BJ (cell line): ENCODE measurements around the gene SLC15A3. TPM values are rescaled to one million over a fixed set of nuclear protein-coding genes. Genes with fewer than 3 reads are reported as not detected.

ENCODE experiments used
- CTCF ChIA-PET: fragments of 350-600 bp; formaldehyde crosslinking; extraction: SDS; loops from one replicate; lab custom pipeline; 2021; ENCODE audit warnings: antibody characterized with exemption, inconsistent platforms; lab: Yijun Ruan, JAX
- POLR2A ChIA-PET: fragments of 300-600 bp; sonication (Branson Sonifier 250); formaldehyde crosslinking; extraction: SDS; loops from one replicate; lab custom pipeline; 2021; ENCODE audit warnings: antibody characterized with exemption; lab: Charles Lee
- DNase-seq: peaks from one replicate; pipeline ENCODE4 v3.0.0-alpha.2; 2011; ENCODE audit warnings: low read depth
- H3K27me3 ChIP-seq: 2 replicates; pipeline ENCODE4 v1.6.0; 2011; ENCODE audit warnings: low read length; ENCODE audit not compliant: control insufficient read depth, insufficient read depth
- H3K36me3 ChIP-seq: 2 replicates; pipeline ENCODE4 v1.5.1; 2011; ENCODE audit warnings: low read length; ENCODE audit not compliant: control insufficient read depth, insufficient read depth
- H3K4me3 ChIP-seq: 2 replicates; pipeline ENCODE4 v1.5.1; 2011; ENCODE audit warnings: low read depth, mild to moderate bottlenecking, control low read depth, low read length
- CTCF ChIP-seq: IDR thresholded peaks from 2 replicates; pipeline ENCODE4 v1.5.1; 2011; ENCODE audit warnings: low read depth, mild to moderate bottlenecking, control low read depth, inconsistent platforms, low read length, moderate library complexity; ENCODE audit not compliant: insufficient read depth
- polyA plus RNA-seq: library from polyadenylated mRNA; depleted of rRNA; stranded (reverse); fragments of >200 nt; gene quantifications from 2 replicates; pipeline ENCODE4 v1.2.3, GENCODE V29; 2011

Gene SLC15A3
- polyA plus RNA-seq, 1 experiment = 14.1 TPM

DNA sequence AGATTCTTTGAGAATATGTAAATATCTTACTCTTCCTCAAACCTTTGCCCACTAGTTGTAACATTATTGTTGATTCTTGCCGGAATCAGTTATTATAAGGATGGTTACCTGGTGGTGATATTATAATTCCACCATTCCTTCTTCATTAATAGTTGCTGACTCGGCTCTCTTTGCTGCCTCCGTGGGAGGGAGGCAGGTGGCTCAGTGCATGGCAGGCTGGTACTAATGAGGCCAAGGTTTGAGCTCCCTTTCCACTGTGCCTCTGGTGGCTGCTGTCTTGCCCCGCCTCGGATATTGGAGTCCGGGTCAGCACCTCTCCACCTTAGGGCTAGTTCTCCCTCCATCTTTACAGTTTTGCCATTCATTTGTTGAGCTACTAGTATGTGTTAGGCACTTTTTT, 32.2 kb upstream of the SLC15A3 start:
- no peak overlapping the region for H3K4me3 ChIP-seq
- ChIA-PET CTCF (interaction anchor here (1.5 to 1.6 kb wide), 2 partner anchors 14 to 18 kb away, joined by 3 to 5 read pairs; no protein-coding TSS in a partner anchor), POLR2A (no interaction called here)
- DNase-seq = no peak
- peaks cover 7% of the 10 kb centered on the region for H3K27me3 ChIP-seq
- TF ChIP-seq CTCF = no peak
- H3K36me3 ChIP-seq = no peaks in the 10 kb centered on the region

DNA sequence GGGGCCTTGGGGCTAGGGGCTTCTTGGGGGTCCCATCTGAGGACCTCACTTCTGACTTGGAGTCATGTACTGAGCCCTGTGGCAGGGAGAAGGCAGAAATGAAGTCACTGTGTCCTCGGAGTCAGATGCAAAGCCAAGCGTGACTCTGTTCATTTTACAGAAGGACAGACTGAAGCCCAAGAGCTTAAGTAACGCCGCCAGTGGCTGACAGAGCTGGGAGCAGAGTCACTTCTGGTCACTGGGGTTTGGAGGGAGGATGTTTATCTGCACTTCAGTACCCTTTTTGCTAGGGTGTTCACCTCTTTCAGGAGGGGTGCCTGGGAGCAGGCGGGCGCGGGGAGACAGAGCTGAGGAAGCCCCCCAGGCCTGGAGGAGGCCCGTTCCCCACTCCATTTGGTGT, 30.2 kb upstream of the SLC15A3 start:
- POLR2A ChIA-PET = no interaction called here
- Histone ChIP-seq H3K4me3 (no peak overlapping the region), H3K36me3 (no peaks in the 10 kb centered on the region), H3K27me3 (peaks cover 2% of the 10 kb centered on the region)
- no peak for TF ChIP-seq CTCF
- no peak for DNase-seq
- CTCF ChIA-PET = interaction anchor here (2.6 kb wide), 1 partner anchor 12 kb away, joined by 10 read pairs; no protein-coding TSS in a partner anchor

DNA sequence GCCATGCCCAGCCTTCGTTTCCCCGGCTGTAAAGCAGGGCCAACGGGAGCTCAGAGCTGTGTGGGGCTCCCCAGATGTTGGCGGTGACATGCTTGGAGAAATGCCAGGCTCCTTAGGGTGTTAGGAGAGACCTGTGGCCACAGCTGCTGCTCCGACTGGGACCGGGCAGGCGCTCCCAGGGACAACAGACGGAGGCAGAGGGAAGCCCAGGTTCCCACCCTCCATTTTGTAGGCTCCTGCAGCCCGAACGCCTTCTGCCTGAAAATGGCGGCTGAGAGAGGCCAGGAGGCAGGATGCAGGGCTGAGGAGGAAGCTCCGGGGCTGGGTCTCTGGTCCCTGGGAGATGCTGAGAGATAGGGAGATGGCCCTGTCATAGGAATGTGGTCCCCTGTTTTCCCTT, 29.5 kb upstream of the SLC15A3 start:
- ChIA-PET POLR2A (no interaction called here), CTCF (interaction anchor here (1.5 to 2.6 kb wide), 2 partner anchors 10 to 11 kb away, joined by 3 to 10 read pairs; partner anchors contain the start of gene CD6)
- TF ChIP-seq CTCF = no peak
- Histone ChIP-seq H3K4me3 (no peak overlapping the region), H3K27me3 (peaks cover 6% of the 10 kb centered on the region), H3K36me3 (no peaks in the 10 kb centered on the region)
- no peak for DNase-seq

DNA sequence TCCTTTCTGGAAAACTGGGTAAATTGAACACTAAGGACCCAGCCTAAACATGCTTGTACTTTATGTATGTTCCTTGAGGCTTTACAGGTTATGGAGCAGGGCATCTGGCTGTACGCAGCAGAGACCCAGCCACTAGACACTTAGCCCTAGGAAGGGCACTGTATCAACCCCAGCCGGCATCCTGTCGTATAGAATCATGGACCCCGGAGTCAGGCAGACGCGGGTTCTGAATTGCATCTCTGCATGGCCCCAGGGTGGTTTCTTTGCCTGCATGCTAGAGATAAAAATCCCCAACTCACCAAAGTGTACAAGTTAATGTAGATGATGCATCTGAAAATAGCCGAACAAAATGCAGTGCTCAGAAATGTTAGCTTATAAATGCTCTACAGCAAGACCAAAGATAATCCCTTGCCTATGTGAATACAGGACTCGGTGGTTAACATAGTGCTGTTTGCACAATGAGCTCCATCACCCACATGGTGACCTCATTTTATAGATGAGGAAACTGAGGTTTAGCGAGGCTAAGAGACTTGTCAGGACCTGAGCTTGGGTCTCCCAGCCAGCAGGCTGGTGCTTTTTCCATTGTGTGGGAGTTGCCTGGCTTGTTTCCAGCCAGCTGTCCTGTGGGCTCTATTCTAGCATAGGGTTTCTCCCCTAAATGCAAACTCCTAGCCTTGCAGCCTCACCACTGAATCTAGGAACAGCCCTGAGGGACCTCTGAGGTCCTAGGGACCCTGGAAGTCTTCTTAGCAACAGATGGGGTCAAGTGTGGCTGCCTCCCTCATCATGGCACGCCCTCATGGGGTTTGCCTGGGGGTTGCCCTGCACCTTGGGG, 26.8 kb upstream of the SLC15A3 start:
- POLR2A ChIA-PET = no interaction called here
- no peak for DNase-seq
- CTCF ChIA-PET = interaction anchor here (0.7 to 1.2 kb wide), 2 partner anchors 9 to 150 kb away, joined by 3 to 4 read pairs; no protein-coding TSS in a partner anchor
- H3K27me3 ChIP-seq = peaks cover 8% of the 10 kb centered on the region
- TF ChIP-seq CTCF = no peak
- H3K4me3 ChIP-seq = no peak overlapping the region
- H3K36me3 ChIP-seq = no peaks in the 10 kb centered on the region

DNA sequence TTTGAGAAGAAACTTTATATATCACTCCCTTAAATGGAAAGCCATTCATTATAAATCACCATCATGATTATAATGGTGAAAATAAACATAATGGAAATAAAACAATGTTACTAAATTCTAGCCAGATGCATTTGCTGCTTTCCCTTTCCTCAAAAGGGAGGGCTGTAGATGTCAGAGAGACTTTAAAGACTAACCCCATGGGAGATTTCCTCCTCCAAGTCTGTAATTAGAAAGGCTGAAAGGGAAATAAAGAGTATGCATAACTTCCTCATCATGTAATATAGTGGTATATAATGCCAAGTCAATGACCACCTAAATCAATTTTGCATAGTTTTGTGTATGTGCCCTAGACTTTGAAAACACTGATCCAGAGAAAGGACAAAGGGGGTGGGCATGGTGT, 25.9 kb upstream of the SLC15A3 start:
- no peaks in the 10 kb centered on the region for H3K36me3 ChIP-seq
- no peak for DNase-seq
- H3K4me3 ChIP-seq = no peak overlapping the region
- ChIA-PET CTCF (interaction anchor here (1.2 kb wide), 1 partner anchor 210 kb away, joined by 6 read pairs; no protein-coding TSS in a partner anchor), POLR2A (no interaction called here)
- peaks cover 11% of the 10 kb centered on the region for H3K27me3 ChIP-seq
- no peak for TF ChIP-seq CTCF
